HG02798 (cell line): ENCODE results near the gene MAF.

Source experiments
- ATAC-seq: cut with Tn5 transposase; IDR thresholded peaks from one replicate; pipeline ENCODE4 v1.9.1; 2021; ENCODE audit warnings: mild to moderate bottlenecking; ENCODE audit not compliant: unreplicated experiment, poor library complexity

MAF gene

DNA sequence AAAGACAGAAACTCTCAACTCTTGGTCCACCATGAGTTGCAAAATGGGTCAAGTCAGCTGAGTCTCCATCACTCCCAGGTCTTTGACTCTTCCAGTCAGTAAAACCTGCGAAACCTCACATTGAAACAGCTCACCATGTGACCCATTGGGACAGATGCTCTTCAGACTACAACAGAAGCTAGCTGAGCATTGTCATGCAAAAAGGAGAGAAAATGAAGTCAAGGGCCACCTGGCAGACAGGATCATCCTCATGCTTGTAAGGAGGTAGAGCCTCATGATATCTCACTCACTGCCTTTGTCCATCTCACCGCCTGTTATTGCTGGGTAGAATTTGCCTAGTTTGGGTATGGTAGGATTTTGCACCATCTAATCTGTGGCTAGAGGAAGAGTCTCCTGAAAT lies 50.2 kb downstream of the MAF start:
- ATAC-seq, result no peak

DNA sequence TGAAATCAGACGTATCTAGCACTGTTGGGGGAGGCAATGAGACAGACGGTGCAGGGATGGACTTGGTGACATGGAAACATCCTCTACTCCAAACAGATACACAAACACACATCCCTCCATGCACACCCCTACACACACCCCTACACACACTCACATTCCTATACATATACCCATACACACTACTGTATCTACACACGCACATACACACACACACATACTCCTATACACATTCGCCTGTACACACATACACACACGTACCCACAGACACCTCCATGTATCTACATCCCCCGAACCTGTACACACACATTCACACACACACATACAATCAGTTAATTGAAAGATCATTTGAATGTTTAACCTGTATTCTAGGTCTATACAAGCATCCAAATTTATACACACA lies 53.5 kb downstream of the MAF start:
- no peak for ATAC-seq
